GM12873 (cell line): ENCODE results near the gene CGRRF1.

Experiments
- TF ChIP-seq, protein P1 (sequence below): IDR thresholded peaks from 2 replicates; pipeline ENCODE4 v1.5.1; 2012; ENCODE audit warnings: low read depth, mild to moderate bottlenecking, moderate library complexity, low read length, control low read depth; ENCODE audit not compliant: insufficient read depth; ENCODE audit errors: missing control alignments

The CGRRF1 gene

DNA sequence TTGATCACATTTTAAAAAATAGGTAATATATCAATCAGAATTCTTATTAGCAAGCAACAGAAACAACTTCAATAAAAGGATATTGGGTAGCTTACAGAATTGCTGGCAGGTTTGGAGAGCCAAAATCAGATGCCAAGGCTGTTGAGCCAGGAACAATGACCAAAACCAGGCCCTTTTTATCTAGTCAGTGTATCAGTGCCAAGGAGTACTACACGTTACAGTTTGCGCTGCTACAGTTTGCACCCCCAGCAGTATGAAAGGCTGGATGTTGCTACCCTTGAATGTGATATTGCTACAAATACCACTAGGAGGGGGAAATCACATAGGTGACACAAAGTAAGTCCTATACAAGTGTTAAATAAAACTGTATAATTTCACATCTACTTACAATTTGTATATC, 19.3 kb downstream of the CGRRF1 start:
- TF ChIP-seq, protein P1, sequence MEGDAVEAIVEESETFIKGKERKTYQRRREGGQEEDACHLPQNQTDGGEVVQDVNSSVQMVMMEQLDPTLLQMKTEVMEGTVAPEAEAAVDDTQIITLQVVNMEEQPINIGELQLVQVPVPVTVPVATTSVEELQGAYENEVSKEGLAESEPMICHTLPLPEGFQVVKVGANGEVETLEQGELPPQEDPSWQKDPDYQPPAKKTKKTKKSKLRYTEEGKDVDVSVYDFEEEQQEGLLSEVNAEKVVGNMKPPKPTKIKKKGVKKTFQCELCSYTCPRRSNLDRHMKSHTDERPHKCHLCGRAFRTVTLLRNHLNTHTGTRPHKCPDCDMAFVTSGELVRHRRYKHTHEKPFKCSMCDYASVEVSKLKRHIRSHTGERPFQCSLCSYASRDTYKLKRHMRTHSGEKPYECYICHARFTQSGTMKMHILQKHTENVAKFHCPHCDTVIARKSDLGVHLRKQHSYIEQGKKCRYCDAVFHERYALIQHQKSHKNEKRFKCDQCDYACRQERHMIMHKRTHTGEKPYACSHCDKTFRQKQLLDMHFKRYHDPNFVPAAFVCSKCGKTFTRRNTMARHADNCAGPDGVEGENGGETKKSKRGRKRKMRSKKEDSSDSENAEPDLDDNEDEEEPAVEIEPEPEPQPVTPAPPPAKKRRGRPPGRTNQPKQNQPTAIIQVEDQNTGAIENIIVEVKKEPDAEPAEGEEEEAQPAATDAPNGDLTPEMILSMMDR, result no peak

DNA sequence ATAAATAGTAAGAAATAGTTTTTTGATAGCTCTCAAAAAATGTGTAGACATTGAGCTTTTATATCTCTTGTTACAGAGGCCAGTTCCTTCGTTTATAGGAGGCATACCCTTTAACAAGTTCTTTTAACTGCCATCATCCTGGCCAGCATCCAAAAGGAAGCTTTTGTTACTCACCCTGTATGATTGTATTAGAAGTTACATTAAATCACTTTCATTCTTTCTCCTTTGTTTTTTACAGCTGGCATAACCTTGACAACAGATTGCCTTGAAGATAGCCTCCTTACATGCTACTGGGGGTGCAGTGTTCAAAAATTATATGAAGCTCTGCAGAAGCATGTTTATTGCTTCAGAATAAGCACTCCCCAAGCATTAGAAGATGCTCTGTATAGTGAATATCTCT, 20.1 kb downstream of the CGRRF1 start:
- TF ChIP-seq, protein P1, result no peak

DNA sequence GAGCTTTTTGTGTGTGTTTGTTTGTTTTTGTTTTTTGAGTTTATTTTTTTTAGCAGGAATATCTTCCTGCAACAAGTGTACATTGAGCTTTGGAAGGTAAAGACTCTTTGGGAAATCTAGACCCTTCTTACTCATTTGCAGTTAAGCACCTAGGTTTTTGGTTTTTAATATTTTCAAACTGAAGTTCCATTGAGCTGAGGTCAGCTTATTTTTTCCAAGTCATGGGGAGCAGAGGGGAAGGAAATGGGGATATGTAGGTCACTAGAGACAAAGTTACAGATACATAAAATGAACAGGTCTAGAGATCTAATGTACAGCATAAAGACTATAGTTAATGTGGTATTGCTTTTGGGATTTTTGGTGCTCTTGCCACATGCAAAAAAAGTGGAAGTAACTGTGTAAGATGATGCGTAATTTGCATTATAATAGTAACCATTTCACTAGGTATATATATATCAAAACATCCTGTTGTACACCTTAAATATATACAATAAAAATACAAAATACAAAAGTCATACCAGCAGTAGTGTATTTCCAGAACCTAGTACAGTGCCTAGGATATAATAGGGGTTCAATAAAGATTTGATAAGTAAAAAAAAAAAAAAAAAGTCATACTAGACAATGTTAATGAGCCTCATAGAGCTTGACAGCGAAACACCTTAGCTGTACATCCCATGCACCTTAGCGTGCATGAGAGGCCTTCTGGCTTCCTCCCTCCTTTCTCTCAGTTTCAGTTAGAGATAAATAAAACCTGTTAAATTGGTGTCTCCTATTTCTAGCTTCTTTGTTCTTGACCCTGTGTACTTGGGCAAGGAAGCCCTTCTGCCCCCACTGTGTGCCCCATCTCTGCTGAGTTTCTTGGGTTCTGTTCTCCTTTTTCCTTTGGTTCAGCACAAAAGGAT, 22.7 kb downstream of the CGRRF1 start:
- TF ChIP-seq, protein P1, result no peak

DNA sequence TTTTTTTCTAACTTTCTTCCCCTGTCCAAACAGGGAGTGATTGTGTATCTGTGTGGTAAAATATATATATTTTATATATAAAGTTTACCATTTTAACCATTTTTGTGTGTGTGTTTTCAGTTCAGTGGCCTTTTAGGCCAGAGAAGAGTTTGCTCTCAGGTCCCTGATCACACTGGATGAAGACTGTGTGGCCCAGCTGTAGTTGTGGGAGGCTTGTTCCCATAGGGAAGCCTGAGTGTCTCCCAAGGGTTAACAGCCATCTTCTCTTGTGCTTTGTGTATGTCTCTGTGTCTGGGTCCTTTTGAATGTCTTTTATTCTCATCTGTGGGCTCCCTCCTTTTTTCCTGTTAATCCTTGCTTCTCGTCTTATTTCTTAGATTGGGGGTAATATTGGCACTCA, 23.4 kb downstream of the CGRRF1 start:
- TF ChIP-seq, protein P1, result no peak

DNA sequence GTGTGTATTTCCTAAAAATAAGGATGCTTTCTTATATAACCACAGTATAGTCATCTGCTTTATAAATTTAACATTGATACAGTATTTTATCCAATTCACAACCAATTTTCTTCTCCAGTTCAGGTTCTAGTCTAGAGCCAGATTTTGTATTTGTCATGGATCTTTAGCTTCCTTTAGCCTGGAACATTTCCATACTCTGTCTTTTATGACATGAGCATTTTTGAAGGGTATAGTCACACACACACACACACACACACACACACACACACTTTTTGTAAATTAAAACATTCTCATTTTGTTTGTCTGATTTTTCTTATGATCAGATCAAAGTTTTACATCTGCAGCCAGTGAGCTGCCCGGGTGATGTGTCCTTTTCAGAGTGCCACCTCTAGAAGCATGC, 25.4 kb downstream of the CGRRF1 start:
- TF ChIP-seq, protein P1, result no peak

DNA sequence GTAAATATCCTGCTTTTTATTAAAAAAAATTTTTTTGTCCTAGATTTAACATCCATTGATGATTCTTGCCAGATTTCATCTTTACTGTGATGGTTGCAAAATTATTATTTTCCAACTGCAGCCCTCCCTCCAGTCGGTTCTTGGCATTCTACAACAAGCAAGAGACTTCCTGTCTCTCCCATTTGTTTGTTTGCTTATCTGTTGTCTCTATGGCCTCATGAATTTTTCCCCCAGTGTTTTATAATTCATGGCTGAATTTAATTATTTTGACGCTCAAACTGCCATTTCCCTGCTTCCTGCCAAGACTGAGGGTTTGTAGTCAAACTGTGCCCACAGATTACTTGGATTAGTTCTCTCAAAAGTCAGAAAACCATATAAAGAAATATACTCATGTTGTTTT, 25.9 kb downstream of the CGRRF1 start:
- TF ChIP-seq, protein P1, result no peak

DNA sequence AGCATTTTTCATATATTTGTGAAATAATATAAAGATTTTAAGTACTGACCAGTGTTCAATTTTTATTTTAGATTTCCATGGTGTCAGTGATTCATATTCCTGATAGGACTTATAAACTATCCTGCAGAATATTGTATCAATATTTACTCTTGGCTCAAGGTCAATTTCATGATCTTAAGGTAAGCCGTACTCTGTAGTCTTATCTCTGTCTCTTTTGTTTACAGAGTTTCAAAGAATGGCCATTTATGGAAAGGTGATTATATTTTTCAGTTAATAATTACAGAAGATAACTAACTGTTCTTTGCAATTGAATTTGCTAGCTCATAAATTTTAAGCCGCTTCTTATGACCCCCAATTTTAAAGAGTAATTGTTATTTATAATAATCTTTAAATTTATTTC, 27.9 kb downstream of the CGRRF1 start:
- TF ChIP-seq, protein P1, result no peak
